CD4-positive, alpha-beta T cell treated with Interleukin-4 for 4 hours (primary cell): ENCODE data around the gene ITLN1.

Source experiments
- DNase-seq: peaks from one replicate; pipeline ENCODE4 v3.0.0-alpha.2; 2020

Gene ITLN1

DNA sequence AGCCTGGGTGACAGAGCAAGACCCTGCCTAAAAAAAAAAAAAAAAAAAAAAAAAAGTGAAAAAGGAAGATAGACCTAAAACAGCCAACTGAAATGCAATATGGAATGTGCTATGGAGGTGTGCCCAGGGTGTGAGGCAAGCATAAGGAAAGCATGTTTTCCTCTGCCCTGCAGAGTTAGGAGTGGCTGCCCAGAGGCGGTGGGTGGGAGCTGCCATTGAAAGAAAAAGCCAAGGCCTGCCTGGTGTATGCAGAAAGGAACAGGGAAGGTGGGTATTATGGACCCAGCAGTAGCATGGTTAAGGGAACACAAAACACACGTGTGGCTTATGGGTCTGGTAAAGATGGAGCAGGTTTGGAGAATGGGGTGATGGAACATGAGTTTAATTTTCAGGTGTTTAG is 31.2 kb downstream of the ITLN1 start:
- DNase-seq, result no peak

DNA sequence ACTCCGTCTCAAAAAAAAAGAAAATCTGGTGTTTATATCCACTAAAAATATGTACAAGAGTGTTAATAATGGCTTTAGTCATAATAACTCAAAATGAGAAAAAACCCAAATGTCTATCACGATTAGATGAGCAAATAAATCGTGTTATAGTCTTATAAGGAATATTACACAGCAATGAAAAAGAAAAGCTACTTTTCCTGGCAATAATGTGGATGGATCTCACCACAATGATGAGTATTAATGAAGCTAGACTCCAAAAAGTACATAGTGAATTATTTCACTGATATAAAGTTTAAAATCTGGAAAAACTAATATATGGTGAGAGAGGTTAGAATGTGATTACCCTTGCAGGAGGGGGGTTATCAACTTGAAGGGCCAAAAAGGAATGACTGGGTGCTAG is 32.0 kb downstream of the ITLN1 start:
- DNase-seq, result no peak

DNA sequence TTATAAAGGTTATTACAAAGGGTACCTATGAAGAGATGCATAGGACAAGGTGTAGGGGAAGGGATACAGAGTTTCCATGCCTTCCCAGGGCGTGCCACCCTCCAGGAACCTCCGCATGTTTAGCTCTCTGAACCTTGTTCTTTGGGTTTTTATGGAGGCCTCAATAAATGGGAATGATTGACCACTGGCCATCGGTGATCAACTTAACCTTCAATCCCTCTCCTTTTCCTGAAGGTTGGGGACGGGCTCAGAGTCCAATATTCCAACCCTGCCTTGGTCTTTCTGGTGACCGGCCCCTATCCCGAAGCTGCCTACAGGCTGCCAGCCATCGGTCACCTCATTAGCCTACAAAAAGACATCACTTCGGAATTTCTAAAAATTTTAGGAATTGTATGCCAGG is 34.0 kb downstream of the ITLN1 start:
- no peak for DNase-seq

DNA sequence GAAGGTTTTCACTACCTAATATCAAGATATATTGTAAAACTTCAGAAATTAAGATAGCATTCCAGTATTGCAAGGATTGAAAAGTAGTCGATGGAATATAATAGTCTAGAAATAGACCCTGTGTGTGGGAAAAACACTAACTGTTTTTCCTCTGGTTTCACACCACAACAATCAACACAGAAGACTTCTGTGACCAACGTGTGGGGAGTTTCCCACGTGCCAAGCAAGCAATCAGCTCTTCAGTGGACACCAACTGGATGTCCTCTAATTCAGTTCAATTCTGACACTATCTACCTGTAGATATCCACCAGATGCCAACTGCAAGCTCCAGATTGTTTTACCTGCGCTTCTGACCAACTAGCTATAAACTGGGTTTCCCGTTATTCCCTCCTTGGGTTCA is 34.4 kb downstream of the ITLN1 start:
- DNase-seq, result no peak

DNA sequence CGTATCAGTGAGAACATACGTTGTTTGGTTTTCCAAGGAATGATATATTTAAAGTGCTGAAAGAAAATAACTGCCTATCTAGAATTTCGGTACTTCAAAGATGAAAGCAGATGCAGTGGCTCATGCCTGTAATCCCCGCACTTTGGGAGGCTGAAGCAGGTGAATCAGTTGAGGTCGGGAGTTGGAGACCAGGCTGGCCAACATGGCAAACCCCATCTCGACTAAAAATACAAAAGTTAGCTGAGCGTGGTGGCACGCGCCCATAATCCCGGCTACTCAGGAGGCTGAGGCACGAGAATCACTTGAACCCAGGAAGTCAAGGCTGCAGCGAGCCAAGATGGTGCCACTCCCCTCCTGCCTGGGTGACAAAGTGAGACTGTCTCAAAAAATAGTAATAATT is 38.7 kb downstream of the ITLN1 start:
- DNase-seq, result no peak

DNA sequence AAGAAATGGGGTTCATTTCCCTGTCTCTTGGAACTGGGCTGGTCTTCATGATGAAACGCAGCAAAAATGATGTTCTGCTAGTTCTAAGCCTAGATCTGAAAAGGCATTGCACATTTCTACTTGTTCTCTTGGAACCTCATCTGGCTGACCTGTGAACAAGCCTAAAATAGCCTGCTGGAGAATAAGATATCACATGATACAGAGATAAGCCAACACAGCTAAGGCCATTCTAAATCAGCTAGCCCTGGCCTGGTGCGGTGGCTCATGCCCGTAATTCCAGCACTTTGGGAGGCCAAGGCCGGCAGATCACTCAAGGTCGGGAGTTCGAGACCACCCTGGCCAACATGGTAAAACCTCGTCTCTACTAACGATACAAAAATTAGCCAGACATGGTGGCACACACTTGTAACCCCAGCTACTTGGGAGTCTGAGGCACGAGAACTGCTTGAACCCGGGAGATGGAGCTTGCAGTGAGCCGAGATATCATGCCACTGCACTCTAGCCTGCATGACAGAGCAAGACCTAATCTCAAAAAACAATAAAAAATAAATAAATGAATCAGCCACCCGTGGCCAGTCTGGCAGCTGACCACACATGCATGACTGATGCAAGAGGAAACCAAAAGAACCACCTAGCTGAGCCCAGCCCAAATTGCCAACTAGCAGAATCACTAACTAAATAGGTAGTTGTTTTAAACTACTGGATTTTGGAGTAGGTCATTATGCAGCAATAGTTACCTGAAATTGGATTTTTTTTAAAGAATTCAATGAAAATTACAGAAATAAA is 40.3 kb downstream of the ITLN1 start:
- peak; percentile 18 for DNase-seq

DNA sequence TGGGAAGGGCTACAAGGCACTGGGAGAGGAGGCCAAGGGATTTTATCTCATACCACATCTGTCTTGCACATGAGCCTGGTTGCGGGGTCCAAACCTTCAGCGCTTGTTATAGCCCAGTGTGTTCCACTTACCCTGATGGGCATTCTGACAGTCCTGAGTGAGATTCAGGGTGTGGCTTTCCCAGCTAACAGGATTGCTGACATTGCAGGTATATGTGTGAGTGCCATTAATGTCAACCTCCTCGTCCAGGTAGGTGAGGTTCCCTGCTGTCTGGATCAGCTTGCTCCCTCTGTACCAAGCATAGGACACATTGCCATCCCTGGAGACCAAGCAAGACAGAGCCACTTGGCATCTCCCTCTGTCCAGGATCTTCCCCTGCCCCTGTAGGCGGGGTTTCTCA is 43.9 kb downstream of the ITLN1 start:
- no peak for DNase-seq

DNA sequence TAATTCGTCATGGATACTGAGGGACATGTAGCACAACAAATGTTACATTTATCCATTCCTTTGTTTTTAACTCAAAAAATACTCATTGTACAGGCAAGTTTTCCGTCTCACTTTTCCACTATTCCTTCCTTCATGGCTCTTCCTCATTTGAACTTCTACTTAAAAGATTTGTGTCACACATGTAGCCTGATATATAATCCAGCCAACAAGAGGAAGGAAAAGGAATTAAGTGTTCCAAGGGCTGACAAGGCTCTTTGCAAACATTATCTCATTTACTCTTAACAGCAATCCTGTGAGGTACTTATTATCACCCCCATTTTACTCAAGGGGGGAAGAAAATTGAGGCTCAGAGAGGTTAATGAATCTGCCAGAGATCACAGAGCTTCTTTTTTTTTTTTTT is 45.2 kb downstream of the ITLN1 start:
- DNase-seq, result no peak

DNA sequence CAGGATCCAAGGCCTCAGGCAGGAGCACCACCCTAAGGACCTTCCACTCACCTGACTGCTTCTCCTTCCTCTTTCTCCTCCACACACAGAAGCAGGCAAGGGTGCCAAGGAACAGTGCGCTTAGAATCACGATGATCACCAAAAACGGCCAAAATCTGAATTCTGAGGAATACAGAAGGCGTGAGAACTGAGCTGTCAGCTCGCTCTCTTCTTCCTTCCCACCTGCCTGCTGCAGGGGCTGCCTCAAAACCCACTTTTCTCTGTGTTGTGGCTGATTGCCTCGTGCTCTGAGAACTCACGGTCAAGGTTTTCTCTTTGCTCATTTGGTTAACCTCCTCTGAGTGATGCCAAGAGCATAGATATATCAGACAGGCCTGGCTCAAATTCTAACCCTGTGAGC is 46.1 kb downstream of the ITLN1 start:
- peak; percentile 19 for DNase-seq

DNA sequence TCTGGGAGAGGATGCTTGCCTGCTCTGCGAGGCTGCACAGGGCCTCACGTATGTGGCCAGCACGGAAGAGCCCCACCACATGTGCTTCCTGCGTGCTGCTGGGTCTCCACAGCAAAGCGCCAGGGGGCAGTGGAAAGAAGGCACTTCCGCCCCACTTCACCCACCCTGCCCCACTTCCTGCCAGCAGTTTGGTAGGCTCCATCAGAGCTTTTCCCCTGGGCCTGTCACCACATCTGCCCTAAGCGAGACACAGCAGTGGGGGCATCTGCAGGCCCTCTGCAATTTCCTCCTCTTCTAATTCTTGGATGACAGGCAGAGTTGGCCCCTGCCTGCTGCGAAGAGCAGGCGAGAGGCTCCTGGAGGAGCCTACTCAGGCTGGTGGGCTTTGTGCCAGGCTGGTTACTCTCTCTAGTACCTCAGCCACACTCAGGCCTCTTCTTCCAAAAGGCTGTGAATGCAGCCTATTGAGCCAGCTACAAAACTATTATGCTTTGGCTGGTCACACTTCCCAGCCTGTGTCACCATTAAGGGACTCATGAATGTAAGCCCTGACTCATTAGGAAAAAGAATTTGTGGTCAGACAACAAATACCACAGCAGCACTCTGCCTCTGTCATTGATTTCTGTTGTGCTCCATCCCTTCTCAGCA is 47.3 kb downstream of the ITLN1 start:
- peak; percentile 81 for DNase-seq

DNA sequence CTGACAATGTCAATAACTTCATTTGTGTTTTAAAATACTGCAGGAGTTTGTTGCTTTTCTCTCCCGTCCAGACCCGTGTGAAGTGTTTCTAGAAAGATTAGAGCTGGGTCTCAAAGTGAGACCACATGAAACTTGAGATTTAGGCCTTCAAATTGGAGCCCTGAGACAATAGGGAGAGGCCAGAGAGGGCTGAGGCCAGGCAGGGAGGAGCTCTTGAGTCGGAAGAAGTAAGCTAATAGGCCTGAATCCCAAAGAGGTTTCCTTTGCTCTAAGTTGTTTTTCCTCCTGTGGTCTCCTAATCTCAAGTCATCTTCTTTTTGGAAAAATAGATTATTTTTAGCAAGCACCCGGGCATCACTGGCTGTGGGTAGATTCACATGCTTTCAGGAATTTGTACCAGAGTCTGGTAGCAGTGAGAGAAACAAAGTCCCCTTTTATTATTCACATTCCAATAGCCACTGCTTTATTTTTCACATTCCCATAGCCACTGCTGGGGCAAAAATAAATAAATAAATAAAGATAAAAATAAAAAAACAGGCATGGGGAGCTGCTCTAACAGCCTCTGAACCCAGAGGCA is 47.9 kb downstream of the ITLN1 start:
- no peak for DNase-seq

DNA sequence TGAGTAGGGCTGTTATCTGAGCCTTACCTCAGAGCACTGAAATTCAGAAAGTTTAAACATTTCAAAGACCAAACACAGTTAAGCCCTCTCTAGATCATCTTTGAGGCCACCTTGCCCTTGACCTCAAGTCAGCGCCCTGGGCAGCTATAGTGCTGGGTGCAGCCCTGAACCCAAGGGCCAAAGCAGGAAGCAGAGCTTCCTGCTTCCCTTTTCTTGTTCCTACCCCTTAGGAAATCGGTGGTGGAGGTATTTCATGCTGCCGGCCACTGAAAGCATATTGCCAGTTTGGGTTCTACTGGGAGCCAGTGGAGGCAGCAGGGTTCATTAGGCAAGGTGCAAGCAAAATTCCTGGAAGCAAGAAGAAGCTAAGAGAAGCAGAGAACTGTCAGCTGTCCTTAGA is 48.4 kb downstream of the ITLN1 start:
- no peak for DNase-seq

DNA sequence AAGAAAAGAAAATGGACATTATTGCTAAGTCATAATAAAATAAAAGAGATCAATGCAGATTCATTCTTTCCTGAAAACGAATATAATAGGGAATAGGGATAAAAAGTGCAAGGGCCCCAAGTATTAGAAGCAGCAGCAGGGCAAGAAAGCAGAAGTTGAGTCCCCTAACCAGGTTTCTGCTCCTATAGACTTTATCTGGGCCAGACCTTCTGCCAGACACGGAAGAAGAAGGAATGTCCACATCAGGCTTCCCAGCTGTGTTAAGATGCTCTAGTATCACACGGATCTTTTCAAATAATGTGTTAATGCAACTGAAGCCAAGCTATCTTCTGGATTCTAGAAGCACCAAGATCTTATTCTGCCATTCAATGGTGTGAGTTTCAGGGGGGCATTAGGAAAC is 49.2 kb downstream of the ITLN1 start:
- DNase-seq, result no peak

DNA sequence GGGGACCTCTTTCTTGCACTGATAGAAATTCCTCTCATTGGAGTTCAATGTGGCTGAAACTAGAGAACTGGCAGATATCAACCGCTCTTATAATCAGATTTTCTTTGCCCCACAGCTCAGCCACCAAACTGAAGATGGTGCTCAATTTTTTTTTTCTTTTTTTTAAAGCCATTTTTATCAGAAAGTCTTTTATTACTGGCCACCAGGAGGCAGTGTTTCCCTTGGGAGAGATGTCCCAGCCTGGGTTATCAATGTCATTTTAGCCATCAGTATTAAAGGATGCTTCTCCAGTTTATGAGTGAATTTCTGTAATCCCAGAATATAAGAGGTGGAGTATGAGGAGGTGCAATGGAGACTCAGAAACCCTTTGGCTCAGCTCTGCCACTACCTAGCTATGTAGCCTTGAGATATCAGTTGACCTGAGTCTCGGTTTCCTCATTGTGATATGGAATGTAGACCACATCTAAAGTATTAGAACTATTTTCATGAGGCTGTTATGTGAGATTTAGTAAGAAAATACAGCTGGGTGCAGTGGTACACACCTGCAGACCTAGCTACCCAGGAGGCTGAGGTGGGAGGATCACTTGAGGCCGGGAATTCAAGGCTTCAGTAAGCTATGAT is 49.9 kb downstream of the ITLN1 start:
- peak; percentile 42 for DNase-seq

DNA sequence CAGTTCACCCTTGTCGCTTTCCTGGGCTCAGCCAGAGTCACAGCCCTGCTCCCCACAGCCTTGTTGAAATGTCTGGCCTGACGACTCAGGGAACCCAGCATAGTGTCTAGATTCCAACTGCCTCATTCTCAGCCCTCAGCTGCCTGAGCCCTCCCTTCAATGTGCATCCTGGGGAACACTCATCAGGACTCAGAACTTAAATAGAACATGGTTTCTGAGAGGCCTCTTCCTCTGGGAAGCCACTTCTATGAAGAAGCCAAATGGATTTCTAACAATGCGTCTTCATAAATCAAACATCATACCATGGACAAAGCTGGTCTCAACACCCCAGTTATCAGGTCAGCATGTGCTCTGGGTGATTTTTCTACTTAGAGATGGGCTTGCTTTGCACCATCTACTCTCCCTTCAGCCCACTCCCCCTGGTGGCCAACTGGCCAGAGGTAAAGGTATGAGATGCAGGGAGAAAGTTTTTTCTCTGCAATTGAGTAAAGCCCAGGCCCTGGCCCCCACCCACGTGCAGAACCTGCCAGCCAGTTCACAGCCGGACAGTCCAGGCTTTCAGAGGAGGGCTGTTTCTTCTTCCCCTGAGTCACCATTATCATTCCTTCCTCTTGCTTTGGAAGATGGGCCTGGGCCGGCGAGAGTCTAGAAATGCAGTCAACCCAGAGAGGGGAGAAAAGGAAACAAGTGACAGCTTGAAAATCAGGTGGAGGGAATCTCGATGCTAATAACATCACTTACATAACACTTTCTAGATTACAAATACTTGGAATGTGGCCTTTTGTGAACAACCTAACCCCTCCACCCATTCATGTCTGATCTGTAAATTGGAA is 54.4 kb downstream of the ITLN1 start:
- DNase-seq, result peak; percentile 67

DNA sequence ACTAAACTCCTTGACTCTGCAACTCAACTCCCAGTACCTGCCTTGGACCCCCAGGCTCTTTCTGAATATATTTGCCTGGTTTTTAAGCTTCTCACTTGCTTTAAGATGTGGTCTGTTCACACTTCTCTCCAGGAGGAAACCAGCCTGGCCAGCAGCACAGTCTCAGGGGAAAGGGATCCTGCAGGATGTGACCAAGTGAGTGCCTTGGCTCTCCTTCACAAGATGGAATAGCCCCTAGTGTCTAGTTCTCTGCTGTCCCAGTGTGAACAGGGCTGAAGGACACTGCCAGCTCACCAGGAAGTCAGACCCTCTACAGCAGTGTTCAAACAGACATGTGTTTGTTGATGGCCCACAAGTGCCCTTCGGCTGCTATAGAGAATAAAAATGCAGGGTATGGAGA is 55.2 kb downstream of the ITLN1 start:
- DNase-seq, result no peak

DNA sequence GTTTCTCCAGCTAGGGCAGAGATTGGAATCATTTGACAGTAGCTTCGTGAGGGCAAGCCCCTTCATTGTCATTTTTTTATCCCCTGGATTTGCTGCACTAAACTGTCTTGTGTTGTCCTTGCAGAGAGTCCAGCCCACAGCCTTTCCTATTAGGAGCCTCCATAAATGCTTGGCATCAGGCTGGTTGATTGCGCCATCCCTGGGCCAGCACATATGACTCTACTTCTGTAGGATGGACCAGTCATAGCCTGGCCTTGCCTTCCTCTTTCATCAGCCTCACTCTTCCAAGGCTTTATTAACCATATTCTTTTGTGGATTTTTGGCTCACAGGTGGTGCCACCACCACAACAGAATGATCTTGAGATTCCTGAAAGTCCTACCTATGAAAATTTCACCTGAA is 57.6 kb downstream of the ITLN1 start:
- DNase-seq, result no peak

DNA sequence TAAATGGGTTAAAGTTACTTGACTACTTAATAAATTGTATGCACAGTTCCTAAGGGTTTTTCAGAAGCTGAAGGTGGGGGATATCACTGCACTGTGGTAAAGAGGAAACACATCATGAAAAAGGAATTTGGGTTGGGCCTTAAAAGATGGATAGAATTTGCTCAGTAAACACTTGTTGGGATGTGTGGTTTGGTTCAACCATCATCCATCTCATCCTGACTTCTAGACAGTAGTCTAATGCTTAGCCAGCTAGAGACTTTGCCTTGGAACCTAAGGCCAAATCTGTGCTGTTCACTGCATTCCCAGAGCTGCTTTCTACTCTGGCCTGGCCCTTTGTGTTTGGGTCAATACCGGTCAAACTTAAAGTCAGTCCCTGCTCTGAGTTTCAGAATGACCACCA is 58.4 kb downstream of the ITLN1 start:
- DNase-seq, result no peak
